Activated CD8-positive, alpha-beta memory T cell treated with anti-CD3 and anti-CD28 coated beads for 4 hours (primary cell): ENCODE results near the gene TBXAS1.

Source experiments
- DNase-seq, 2 donors: peaks; one replicate each; pipeline ENCODE4 v3.0.0-alpha.2; 2020; ENCODE audit warnings: low read depth in 2 of 2

TBXAS1 gene

GRCh38 chr7:139946533-139946932 lies 117.5 kb downstream of the TBXAS1 start:
- no peak for DNase-seq

- DNase-seq = no peak
These were observed 118.0 kb downstream of the TBXAS1 start for GRCh38 chr7:139947021-139947420.

- no peak for DNase-seq
These were observed 119.1 kb downstream of the TBXAS1 start for GRCh38 chr7:139948167-139948566.

- no peak for DNase-seq
These were observed 119.7 kb downstream of the TBXAS1 start for GRCh38 chr7:139948587-139949335.

GRCh38 chr7:139949629-139950028 lies 120.6 kb downstream of the TBXAS1 start:
- no peak for DNase-seq

- no peak for DNase-seq
These were observed 121.9 kb downstream of the TBXAS1 start for GRCh38 chr7:139950881-139951525.

GRCh38 chr7:139953229-139953628 lies 124.2 kb downstream of the TBXAS1 start:
- DNase-seq = no peak

GRCh38 chr7:139955109-139955820 lies 126.2 kb downstream of the TBXAS1 start:
- no peak for DNase-seq

GRCh38 chr7:139958599-139959284 lies 129.7 kb downstream of the TBXAS1 start:
- DNase-seq = no peak

- no peak for DNase-seq
These were observed 130.2 kb downstream of the TBXAS1 start for GRCh38 chr7:139959285-139959628.

GRCh38 chr7:139959718-139960117 lies 130.7 kb downstream of the TBXAS1 start:
- DNase-seq = no peak

GRCh38 chr7:139960157-139960556 lies 131.1 kb downstream of the TBXAS1 start:
- DNase-seq = no peak

GRCh38 chr7:139965942-139966628 lies 137.0 kb downstream of the TBXAS1 start:
- DNase-seq = no peak

- DNase-seq = no peak
These were observed 137.9 kb downstream of the TBXAS1 start for GRCh38 chr7:139966949-139967348.

GRCh38 chr7:139968931-139969330 lies 139.9 kb downstream of the TBXAS1 start:
- no peak for DNase-seq

- DNase-seq = no peak
These were observed 143.0 kb downstream of the TBXAS1 start for GRCh38 chr7:139972029-139972428.

GRCh38 chr7:139973101-139974050 lies 144.3 kb downstream of the TBXAS1 start:
- no peak for DNase-seq

- no peak for DNase-seq
These were observed 145.2 kb downstream of the TBXAS1 start for GRCh38 chr7:139974179-139974811.

GRCh38 chr7:139976055-139976837 lies 147.2 kb downstream of the TBXAS1 start:
- no peak for DNase-seq
